WTC11 (cell line): ENCODE results near the gene VWA8. TPM values are rescaled to one million over a fixed set of nuclear protein-coding genes. Genes with fewer than 3 reads are reported as not detected.

Source experiments
- ATAC-seq: fragments of 200-7000 bp; cut with Tn5 transposase; 2 replicates; pipeline ENCODE4 v1.10.0; 2021; ENCODE audit warnings: mild to moderate bottlenecking, moderate library complexity
- CTCF ChIA-PET: fragments of 300-600 bp; sonication (Branson Sonifier 250); formaldehyde crosslinking; loops from one replicate; lab custom pipeline; 2021; ENCODE audit warnings: antibody characterized with exemption; lab: Charles Lee
- POLR2A ChIA-PET: fragments of 350-600 bp; sonication (Branson Sonifier 250); formaldehyde crosslinking; loops from one replicate; lab custom pipeline; 2021; ENCODE audit warnings: antibody characterized with exemption; lab: Charles Lee
- DNase-seq: peaks from one replicate; pipeline ENCODE4 v3.0.0; 2021; ENCODE audit warnings: low spot score
- H3K27ac Mint-ChIP-seq: 2 replicates; pipeline ENCODE4 v1.8.0; 2021; ENCODE audit warnings: mixed read lengths
- H3K27me3 Mint-ChIP-seq: 2 replicates; pipeline ENCODE4 v1.8.0; 2021; ENCODE audit warnings: low read depth, mild to moderate bottlenecking, moderate library complexity, mixed read lengths
- H3K36me3 Mint-ChIP-seq: 2 replicates; pipeline ENCODE4 v1.8.0; 2021; ENCODE audit warnings: mixed read lengths
- H3K4me1 Mint-ChIP-seq: 2 replicates; pipeline ENCODE4 v1.8.0; 2022; ENCODE audit warnings: mixed read lengths
- H3K4me3 Mint-ChIP-seq: 2 replicates; pipeline ENCODE4 v1.8.0; 2021; ENCODE audit warnings: mild to moderate bottlenecking, moderate library complexity, mixed read lengths
- H3K9me3 Mint-ChIP-seq: 2 replicates; pipeline ENCODE4 v1.8.0; 2021; ENCODE audit warnings: mixed read lengths
- CBFB ChIP-seq: sonication (generic); formaldehyde crosslinking; IDR thresholded peaks from 2 replicates; pipeline ENCODE4 v1.8.1; 2022; ENCODE audit warnings: mild to moderate bottlenecking, low read depth, missing genetic modification reagents
- JUN ChIP-seq: sonication (generic); formaldehyde crosslinking; IDR thresholded peaks from 2 replicates; pipeline ENCODE4 v1.8.0; 2023; ENCODE audit warnings: mild to moderate bottlenecking, missing genetic modification reagents
- MXD4 ChIP-seq: fragments of 250-450 bp; sonication (Bioruptor Pico); IDR thresholded peaks from 2 replicates; pipeline ENCODE4 v1.8.0; 2021; ENCODE audit warnings: mild to moderate bottlenecking, moderate library complexity, borderline replicate concordance
- PRRX2 ChIP-seq: fragments of 250-450 bp; sonication (Bioruptor Pico); IDR thresholded peaks from 2 replicates; pipeline ENCODE4 v1.8.0; 2021; ENCODE audit warnings: mild to moderate bottlenecking
- SMAD3 ChIP-seq: sonication (generic); formaldehyde crosslinking; IDR thresholded peaks from 2 replicates; pipeline ENCODE4 v1.8.0; 2022; ENCODE audit warnings: missing genetic modification reagents, mild to moderate bottlenecking, borderline replicate concordance
- ZNF317 ChIP-seq: sonication (generic); formaldehyde crosslinking; IDR thresholded peaks from 2 replicates; pipeline ENCODE4 v1.8.1; 2023; ENCODE audit warnings: low read depth, mild to moderate bottlenecking, moderate library complexity, missing genetic modification reagents, borderline replicate concordance
- ZNF396 ChIP-seq: fragments of 250-450 bp; sonication (Bioruptor Pico); IDR thresholded peaks from 2 replicates; pipeline ENCODE4 v1.8.0; 2021; ENCODE audit warnings: mild to moderate bottlenecking, moderate library complexity, borderline replicate concordance
- total RNA-seq: library from RNA; stranded (reverse); gene quantifications from 3 replicates; pipeline ENCODE4 v1.2.3, GENCODE V29; 2021
- TF ChIP-seq, protein P1 (sequence below): sonication (generic); formaldehyde crosslinking; IDR thresholded peaks from 2 replicates; pipeline ENCODE4 v1.8.1; 2023; ENCODE audit warnings: mild to moderate bottlenecking, moderate library complexity, missing genetic modification reagents
- TF ChIP-seq, protein P2 (sequence below): sonication (generic); formaldehyde crosslinking; conservative IDR thresholded peaks from 2 replicates; pipeline ENCODE4 v1.8.1; 2023; ENCODE audit warnings: mild to moderate bottlenecking, low read depth, missing genetic modification reagents, moderate library complexity
- TF ChIP-seq, protein P3 (sequence below): sonication (generic); formaldehyde crosslinking; IDR thresholded peaks from 2 replicates; pipeline ENCODE4 v1.8.1; 2022; ENCODE audit warnings: missing genetic modification reagents, borderline replicate concordance
- TF ChIP-seq, protein P4 (sequence below): sonication (generic); formaldehyde crosslinking; IDR thresholded peaks from 2 replicates; pipeline ENCODE4 v1.8.1; 2023; ENCODE audit warnings: mild to moderate bottlenecking, missing genetic modification reagents
- TF ChIP-seq, protein P5 (sequence below): sonication (generic); formaldehyde crosslinking; IDR thresholded peaks from 2 replicates; pipeline ENCODE4 v1.8.1; 2023; ENCODE audit warnings: mild to moderate bottlenecking, missing genetic modification reagents, borderline replicate concordance
- TF ChIP-seq, protein P6 (sequence below): sonication (generic); formaldehyde crosslinking; IDR thresholded peaks from 2 replicates; pipeline ENCODE4 v1.8.0; 2022; ENCODE audit warnings: mild to moderate bottlenecking, missing genetic modification reagents
- TF ChIP-seq, protein P7 (sequence below): sonication (generic); formaldehyde crosslinking; IDR thresholded peaks from 2 replicates; pipeline ENCODE4 v1.8.1; 2023; ENCODE audit warnings: mild to moderate bottlenecking, missing genetic modification reagents, moderate library complexity
- TF ChIP-seq, protein P8 (sequence below): fragments of 250-450 bp; sonication (Bioruptor Pico); IDR thresholded peaks from 2 replicates; pipeline ENCODE4 v2.1.2; 2022; ENCODE audit warnings: mild to moderate bottlenecking, moderate library complexity
- TF ChIP-seq, protein P9 (sequence below): sonication (generic); formaldehyde crosslinking; IDR thresholded peaks from 2 replicates; pipeline ENCODE4 v1.8.1; 2022; ENCODE audit warnings: low read depth, missing genetic modification reagents, borderline replicate concordance

VWA8 gene
- total RNA-seq, 1 experiment from 2014 or later, result 19.9 TPM

DNA sequence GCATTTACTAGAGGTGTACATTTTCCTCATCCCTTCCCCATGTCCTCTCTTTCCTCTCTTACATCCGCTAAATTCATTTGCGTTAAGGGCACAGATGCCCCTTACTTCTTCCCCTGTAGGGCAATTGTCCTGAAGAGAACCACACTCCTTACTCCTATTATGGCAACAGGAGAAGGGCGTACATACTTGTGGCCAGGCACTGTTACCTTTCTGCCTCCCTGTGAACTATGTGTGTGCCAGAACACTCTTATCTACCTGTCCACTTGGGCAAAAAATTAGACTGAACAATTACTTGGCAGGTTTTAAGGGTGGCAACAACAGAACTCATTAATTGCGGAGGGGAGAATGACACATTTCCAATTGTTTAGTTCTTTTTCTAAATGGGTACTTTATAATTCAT, 351.1 kb downstream of the VWA8 start (continued):
- TF ChIP-seq, protein P1, sequence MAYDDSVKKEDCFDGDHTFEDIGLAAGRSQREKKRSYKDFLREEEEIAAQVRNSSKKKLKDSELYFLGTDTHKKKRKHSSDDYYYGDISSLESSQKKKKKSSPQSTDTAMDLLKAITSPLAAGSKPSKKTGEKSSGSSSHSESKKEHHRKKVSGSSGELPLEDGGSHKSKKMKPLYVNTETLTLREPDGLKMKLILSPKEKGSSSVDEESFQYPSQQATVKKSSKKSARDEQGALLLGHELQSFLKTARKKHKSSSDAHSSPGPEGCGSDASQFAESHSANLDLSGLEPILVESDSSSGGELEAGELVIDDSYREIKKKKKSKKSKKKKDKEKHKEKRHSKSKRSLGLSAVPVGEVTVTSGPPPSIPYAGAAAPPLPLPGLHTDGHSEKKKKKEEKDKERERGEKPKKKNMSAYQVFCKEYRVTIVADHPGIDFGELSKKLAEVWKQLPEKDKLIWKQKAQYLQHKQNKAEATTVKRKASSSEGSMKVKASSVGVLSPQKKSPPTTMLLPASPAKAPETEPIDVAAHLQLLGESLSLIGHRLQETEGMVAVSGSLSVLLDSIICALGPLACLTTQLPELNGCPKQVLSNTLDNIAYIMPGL (CRISPR knock-in tag), result no peak

DNA sequence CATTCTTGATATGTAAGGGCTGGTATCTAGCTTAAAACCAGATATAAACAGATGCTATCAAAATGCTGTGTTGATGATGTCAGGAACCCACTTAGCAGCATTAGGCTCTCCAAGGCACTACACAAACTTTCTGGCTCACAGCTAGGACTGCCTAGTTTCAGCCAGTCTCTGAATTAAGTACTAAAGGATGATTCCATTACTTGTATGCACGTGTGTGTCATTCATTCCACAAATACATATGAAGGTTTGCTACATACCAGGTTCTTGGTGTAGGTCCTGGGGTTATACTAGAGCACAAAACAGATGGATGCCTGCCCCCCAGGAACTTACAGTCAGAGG, 352.1 kb downstream of the VWA8 start:
- Mint-ChIP-seq H3K9me3 (no peaks in the 10 kb centered on the region), H3K27me3 (no peaks in the 10 kb centered on the region), H3K36me3 (peaks cover 7% of the 10 kb centered on the region), H3K4me1 (no peaks in the 10 kb centered on the region), H3K27ac (no peak overlapping the region), H3K4me3 (no peak overlapping the region)
- ChIA-PET POLR2A (no interaction called here), CTCF (no interaction called here)
- ATAC-seq (no peak), DNase-seq (no peak)
- TF ChIP-seq, protein P2, sequence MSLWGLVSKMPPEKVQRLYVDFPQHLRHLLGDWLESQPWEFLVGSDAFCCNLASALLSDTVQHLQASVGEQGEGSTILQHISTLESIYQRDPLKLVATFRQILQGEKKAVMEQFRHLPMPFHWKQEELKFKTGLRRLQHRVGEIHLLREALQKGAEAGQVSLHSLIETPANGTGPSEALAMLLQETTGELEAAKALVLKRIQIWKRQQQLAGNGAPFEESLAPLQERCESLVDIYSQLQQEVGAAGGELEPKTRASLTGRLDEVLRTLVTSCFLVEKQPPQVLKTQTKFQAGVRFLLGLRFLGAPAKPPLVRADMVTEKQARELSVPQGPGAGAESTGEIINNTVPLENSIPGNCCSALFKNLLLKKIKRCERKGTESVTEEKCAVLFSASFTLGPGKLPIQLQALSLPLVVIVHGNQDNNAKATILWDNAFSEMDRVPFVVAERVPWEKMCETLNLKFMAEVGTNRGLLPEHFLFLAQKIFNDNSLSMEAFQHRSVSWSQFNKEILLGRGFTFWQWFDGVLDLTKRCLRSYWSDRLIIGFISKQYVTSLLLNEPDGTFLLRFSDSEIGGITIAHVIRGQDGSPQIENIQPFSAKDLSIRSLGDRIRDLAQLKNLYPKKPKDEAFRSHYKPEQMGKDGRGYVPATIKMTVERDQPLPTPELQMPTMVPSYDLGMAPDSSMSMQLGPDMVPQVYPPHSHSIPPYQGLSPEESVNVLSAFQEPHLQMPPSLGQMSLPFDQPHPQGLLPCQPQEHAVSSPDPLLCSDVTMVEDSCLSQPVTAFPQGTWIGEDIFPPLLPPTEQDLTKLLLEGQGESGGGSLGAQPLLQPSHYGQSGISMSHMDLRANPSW (CRISPR knock-in tag), result no peak
- TF ChIP-seq SMAD3 (CRISPR knock-in tag), result no peak
- no peak for TF ChIP-seq ZNF396 (CRISPR knock-in tag)
- no peak for TF ChIP-seq CBFB (CRISPR knock-in tag)
- TF ChIP-seq, protein P3, sequence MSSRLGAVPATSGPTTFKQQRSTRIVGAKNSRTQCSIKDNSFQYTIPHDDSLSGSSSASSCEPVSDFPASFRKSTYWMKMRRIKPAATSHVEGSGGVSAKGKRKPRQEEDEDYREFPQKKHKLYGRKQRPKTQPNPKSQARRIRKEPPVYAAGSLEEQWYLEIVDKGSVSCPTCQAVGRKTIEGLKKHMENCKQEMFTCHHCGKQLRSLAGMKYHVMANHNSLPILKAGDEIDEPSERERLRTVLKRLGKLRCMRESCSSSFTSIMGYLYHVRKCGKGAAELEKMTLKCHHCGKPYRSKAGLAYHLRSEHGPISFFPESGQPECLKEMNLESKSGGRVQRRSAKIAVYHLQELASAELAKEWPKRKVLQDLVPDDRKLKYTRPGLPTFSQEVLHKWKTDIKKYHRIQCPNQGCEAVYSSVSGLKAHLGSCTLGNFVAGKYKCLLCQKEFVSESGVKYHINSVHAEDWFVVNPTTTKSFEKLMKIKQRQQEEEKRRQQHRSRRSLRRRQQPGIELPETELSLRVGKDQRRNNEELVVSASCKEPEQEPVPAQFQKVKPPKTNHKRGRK (CRISPR knock-in tag), result no peak
- TF ChIP-seq, protein P4, sequence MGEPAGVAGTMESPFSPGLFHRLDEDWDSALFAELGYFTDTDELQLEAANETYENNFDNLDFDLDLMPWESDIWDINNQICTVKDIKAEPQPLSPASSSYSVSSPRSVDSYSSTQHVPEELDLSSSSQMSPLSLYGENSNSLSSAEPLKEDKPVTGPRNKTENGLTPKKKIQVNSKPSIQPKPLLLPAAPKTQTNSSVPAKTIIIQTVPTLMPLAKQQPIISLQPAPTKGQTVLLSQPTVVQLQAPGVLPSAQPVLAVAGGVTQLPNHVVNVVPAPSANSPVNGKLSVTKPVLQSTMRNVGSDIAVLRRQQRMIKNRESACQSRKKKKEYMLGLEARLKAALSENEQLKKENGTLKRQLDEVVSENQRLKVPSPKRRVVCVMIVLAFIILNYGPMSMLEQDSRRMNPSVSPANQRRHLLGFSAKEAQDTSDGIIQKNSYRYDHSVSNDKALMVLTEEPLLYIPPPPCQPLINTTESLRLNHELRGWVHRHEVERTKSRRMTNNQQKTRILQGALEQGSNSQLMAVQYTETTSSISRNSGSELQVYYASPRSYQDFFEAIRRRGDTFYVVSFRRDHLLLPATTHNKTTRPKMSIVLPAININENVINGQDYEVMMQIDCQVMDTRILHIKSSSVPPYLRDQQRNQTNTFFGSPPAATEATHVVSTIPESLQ (CRISPR knock-in tag), result no peak
- TF ChIP-seq, protein P5, sequence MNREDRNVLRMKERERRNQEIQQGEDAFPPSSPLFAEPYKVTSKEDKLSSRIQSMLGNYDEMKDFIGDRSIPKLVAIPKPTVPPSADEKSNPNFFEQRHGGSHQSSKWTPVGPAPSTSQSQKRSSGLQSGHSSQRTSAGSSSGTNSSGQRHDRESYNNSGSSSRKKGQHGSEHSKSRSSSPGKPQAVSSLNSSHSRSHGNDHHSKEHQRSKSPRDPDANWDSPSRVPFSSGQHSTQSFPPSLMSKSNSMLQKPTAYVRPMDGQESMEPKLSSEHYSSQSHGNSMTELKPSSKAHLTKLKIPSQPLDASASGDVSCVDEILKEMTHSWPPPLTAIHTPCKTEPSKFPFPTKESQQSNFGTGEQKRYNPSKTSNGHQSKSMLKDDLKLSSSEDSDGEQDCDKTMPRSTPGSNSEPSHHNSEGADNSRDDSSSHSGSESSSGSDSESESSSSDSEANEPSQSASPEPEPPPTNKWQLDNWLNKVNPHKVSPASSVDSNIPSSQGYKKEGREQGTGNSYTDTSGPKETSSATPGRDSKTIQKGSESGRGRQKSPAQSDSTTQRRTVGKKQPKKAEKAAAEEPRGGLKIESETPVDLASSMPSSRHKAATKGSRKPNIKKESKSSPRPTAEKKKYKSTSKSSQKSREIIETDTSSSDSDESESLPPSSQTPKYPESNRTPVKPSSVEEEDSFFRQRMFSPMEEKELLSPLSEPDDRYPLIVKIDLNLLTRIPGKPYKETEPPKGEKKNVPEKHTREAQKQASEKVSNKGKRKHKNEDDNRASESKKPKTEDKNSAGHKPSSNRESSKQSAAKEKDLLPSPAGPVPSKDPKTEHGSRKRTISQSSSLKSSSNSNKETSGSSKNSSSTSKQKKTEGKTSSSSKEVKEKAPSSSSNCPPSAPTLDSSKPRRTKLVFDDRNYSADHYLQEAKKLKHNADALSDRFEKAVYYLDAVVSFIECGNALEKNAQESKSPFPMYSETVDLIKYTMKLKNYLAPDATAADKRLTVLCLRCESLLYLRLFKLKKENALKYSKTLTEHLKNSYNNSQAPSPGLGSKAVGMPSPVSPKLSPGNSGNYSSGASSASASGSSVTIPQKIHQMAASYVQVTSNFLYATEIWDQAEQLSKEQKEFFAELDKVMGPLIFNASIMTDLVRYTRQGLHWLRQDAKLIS (CRISPR knock-in tag), result no peak
- no peak for TF ChIP-seq ZNF317 (CRISPR knock-in tag)
- TF ChIP-seq, protein P6, sequence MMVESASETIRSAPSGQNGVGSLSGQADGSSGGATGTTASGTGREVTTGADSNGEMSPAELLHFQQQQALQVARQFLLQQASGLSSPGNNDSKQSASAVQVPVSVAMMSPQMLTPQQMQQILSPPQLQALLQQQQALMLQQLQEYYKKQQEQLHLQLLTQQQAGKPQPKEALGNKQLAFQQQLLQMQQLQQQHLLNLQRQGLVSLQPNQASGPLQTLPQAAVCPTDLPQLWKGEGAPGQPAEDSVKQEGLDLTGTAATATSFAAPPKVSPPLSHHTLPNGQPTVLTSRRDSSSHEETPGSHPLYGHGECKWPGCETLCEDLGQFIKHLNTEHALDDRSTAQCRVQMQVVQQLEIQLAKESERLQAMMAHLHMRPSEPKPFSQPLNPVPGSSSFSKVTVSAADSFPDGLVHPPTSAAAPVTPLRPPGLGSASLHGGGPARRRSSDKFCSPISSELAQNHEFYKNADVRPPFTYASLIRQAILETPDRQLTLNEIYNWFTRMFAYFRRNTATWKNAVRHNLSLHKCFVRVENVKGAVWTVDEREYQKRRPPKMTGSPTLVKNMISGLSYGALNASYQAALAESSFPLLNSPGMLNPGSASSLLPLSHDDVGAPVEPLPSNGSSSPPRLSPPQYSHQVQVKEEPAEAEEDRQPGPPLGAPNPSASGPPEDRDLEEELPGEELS (CRISPR knock-in tag), result no peak
- TF ChIP-seq PRRX2, result no peak
- TF ChIP-seq MXD4 (CRISPR knock-in tag), result no peak
- TF ChIP-seq, protein P7, sequence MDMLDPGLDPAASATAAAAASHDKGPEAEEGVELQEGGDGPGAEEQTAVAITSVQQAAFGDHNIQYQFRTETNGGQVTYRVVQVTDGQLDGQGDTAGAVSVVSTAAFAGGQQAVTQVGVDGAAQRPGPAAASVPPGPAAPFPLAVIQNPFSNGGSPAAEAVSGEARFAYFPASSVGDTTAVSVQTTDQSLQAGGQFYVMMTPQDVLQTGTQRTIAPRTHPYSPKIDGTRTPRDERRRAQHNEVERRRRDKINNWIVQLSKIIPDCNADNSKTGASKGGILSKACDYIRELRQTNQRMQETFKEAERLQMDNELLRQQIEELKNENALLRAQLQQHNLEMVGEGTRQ, result no peak
- TF ChIP-seq, protein P8, sequence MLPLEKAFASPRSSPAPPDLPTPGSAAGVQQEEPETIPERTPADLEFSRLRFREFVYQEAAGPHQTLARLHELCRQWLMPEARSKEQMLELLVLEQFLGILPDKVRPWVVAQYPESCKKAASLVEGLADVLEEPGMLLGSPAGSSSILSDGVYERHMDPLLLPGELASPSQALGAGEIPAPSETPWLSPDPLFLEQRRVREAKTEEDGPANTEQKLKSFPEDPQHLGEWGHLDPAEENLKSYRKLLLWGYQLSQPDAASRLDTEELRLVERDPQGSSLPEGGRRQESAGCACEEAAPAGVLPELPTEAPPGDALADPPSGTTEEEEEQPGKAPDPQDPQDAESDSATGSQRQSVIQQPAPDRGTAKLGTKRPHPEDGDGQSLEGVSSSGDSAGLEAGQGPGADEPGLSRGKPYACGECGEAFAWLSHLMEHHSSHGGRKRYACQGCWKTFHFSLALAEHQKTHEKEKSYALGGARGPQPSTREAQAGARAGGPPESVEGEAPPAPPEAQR (CRISPR knock-in tag), result no peak
- no peak for TF ChIP-seq JUN
- TF ChIP-seq, protein P9, sequence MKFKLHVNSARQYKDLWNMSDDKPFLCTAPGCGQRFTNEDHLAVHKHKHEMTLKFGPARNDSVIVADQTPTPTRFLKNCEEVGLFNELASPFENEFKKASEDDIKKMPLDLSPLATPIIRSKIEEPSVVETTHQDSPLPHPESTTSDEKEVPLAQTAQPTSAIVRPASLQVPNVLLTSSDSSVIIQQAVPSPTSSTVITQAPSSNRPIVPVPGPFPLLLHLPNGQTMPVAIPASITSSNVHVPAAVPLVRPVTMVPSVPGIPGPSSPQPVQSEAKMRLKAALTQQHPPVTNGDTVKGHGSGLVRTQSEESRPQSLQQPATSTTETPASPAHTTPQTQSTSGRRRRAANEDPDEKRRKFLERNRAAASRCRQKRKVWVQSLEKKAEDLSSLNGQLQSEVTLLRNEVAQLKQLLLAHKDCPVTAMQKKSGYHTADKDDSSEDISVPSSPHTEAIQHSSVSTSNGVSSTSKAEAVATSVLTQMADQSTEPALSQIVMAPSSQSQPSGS (CRISPR knock-in tag), result no peak
